Fibroblast of skin of scalp (primary cell): ENCODE results near the gene C22orf23.
"Not testable (repeated sequence)": the region's sequence is repeated elsewhere in the genome, so short reads cannot be mapped to it uniquely, and the experiment has no call there.

Experiments used
- DNase-seq: peaks from one replicate; pipeline ENCODE4 v3.0.0-alpha.2; 2013

C22orf23 gene

DNA sequence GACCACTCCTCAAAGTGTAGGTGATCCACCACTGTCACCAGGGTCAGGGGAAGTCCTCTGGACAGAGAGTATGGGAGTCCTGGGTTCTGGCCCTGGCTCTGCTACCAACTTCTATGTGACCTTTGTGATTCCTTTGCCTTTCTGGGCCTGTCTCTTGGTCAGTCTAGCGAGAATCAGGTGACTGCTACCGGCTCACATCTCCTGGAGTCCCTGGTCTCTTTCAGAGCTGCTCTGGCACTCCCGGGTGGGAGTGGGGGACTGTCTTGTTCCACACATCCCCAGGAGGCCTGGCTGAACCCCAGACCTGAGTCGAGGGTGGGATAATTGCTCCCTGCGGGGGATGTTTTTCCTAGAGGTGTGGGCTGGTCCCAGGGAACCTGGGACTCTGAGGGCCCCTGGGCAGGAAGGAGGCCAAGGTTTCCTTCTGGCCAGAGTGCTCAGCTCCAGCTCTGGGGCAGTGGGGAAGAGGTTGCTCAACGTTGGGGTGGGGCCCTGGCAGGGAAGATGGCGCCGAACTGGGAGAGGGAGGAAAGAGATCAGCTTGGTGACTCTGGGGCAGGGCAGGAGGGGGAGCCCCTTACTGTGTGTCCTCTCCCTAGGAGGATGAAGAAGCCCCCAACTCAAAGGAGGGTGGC, 28.9 kb upstream of the C22orf23 start:
- DNase-seq = no peak

DNA sequence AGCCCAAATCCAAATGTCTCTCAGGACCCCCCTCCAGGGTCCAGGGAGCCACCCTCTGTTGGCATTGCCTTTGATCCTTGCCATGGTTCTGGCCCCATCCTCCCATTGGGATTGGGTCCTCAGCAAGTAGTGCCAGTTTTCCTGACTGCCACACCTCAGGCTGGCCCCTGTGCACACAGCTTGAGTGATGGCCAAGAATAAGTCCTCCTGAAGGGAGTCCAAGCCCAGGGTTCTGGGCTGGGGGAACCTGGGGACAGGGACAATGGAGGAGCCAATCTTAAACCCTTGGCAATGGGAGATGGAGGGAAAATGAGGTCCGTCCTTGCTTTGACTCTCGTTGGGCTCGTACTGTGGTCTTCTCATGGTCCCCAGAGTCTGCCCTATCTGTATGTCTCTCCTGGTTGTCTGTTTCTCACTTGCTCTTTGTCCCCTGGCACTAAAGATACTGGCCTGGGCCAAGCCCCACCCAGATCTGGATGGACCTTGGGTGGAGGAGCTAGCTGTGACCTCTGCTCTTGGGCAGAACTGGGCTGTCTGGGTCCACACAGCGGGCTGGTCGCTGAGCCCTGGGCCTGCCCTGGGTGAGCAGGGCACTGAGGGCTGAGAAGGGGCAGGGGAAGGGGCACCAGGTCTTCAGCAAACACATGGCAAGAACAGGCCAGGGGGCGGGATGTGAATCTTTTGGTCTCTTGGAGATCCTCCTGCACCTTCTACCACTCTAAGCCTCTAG, 28.0 kb upstream of the C22orf23 start:
- no peak for DNase-seq

DNA sequence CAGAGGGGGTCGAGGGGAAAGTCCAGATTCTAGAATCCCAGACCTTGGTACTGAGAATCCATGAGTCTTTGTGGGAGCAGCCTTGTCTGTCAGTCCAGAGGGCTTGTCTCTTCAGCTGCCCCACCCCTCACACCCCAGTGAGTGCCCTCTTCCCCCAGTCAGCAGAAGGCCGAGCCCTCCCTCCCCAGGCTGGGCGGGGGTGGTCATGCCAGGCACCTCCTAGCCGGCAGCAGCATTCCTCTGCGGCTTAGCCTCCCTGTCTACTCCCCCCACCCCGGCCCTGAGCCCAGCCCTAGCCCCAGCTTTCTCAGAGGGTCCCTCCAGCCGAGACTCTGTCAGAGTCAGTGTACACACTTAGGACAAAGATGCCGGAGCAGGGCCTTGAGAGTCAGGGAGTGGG, 26.4 kb upstream of the C22orf23 start:
- DNase-seq = no peak

DNA sequence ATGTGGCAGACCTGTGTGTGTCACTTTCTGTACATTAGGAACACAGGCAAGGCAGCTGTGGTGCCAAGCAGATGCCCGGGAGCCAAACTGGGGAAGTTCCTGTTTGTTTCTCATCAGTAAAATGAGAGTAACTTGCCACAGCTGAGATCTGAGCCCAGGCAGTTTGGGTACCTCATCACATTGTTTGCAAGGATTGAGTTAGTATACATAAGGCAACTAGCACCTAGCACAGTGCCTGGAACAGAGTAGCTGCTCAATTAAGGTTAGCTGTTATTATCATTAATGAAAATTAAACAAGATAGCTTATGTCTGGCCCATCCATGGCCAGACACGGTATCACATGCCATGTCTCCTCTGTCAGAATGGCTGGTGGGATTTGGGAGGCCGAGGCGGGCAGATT, 23.1 kb upstream of the C22orf23 start:
- no peak for DNase-seq

DNA sequence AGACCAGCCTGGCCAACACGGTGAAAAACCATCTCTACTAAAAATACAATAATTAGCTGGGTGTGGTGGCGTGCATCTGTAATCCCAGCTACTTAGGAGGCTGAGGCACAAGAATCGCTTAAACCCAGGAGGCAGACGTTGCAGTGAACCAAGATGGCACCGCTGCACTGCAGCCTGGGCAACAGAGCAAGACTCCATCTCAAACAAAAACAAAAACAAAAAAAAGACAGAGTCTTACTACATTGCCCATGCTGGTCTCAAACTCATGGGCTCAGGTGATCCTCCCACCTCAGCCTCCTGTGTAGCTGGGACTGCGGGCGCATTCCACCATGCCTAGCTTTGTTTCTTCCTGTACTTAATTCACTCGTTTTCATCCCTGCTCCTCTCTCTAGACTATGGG, 22.6 kb upstream of the C22orf23 start:
- not testable (repeated sequence) for DNase-seq

DNA sequence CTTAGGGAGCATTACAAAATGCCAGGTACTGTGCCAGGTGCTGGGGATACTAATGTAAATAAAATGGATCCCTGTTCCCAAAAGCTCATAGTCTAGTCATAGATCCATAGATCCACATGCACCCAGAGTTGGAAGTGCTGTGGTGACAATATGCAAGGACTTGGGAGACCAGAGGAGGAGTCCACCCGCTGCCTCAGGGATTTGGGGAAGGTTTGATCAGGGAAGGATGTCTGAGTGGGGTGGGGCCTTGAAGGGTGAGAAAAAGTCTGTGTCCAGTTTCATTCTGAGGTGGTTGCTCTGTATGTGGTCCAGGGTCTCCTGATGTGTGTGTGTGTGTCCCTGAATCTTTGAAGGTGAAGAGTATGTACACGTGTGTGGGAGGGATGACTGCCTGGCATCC, 21.8 kb upstream of the C22orf23 start:
- DNase-seq = no peak

DNA sequence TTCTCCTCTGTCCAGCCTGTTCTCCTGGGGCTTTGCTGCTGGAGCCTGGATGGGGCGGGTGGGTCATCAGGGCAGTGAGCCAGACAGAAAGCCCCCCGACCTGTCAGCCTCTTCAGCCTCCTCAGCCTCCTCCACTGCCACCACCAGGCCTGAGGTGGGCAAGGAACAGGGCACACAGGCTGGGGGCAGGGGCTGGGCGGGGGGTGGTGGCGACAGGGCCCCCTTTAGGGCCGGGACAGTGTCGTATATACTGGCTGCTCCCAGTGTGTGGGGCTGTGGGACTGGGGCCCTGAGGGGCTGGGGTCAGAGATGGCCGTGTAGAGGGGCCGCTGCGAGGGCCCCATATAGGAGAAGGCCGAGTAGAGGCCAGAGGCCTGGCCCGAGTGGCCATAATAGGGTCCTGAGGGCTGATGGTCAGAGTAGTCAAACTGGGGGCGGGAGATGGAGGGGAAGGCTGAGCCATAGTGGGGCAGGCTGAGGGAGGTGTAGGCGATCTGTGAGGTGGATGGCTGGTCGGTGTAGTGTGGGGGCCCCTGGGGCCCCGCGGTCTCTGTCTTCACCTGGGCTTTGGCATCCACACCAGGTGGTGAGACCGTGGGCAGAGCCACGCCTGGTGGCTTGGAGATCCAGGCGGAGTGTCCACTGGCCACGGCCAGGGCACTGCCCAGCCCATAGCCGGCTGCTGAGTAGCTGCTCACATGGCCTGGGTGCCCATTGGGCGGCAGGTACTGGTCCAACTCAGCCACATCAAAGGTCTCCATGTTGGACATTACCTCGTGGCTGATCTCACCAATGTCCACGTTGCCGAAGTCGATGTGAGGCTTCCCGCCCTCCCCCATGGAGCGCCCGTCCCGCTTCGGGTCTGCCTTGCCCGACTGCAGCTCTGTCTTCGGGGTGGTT, 20.1 kb upstream of the C22orf23 start:
- no peak for DNase-seq

DNA sequence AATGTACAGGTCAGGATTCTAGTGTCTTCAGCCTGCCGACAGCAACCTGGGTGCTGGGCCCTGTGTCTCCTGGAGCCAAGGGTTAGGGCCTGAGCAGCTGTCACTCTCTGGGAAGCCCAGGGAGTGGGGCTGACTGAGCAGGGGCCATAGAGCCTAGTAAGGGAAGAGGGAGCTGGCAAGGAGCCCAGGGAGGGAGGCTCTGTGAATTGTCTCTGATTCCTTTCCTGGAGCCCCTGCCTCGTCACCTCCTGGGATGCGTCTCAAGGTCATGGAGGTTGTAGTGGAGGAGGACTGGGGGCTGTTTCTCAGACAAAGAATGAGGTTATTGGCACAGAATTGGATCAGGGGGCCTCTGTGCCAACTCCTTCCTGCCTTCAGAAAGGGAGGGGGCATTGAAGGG, 19.1 kb upstream of the C22orf23 start:
- DNase-seq = no peak

DNA sequence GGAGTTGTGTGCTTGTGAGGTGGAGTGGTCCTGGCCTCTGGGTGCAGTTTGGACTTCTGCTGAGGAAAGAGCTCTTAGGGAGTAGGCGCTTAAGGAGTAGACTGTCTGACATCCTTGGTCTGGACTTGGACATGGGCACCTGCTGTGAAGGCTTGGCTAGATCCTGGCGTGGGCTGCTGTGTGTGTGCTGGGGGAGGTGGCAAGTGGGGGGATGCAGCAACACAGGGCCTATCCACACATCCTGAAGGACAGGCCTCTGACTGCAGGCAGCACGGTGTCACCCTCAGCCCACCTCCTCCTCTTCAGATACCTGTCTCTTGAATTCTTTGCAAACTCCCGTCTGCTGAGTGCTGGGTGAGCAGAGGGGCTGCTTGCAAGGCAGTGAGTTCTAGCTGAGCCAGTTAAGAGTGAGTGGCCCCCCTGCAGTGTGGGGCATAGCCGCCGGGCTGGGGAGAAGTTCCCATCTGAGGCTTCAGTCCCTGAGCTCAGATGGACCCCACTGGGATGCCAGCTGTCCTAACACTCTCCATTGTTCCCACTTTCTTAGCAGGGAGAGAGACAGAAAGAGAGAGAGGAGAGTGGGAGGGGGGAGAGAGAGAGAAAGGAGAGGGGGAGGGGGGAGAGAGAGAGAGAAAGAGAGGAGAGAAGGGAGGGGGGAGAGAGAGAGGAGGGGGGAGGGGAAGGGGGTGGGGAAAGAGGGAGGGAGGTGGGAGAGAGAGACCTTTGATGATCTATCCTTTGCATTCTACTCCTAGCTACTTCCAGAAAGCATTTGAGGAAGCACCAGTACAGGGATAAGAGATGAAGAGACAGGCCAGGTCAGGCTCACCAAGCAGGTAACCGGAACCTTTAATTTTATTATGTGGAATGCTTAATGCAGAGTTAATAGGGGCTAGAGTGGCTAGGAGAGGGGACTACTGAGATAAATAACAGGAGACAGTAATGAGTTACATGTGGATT, 18.4 kb upstream of the C22orf23 start:
- no peak for DNase-seq

DNA sequence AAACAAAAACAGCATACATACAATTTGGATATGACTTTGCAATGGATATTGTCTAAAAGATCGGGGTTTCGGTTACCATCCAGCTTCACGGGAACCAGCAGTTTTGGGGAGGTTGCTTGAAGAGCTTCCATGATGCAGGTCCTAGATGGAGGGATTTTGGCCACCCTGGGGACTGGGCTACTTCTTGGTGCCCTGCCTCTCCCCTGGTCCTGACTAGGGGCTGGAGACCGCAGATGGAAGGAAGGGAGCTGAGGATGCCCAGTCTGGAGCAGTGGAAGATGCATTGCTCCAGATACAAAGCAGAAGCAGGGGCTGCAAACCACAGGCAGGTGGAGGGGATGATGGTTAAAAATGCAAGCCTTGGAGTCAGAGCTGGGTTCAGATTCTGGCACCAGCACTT, 17.5 kb upstream of the C22orf23 start:
- DNase-seq = no peak

DNA sequence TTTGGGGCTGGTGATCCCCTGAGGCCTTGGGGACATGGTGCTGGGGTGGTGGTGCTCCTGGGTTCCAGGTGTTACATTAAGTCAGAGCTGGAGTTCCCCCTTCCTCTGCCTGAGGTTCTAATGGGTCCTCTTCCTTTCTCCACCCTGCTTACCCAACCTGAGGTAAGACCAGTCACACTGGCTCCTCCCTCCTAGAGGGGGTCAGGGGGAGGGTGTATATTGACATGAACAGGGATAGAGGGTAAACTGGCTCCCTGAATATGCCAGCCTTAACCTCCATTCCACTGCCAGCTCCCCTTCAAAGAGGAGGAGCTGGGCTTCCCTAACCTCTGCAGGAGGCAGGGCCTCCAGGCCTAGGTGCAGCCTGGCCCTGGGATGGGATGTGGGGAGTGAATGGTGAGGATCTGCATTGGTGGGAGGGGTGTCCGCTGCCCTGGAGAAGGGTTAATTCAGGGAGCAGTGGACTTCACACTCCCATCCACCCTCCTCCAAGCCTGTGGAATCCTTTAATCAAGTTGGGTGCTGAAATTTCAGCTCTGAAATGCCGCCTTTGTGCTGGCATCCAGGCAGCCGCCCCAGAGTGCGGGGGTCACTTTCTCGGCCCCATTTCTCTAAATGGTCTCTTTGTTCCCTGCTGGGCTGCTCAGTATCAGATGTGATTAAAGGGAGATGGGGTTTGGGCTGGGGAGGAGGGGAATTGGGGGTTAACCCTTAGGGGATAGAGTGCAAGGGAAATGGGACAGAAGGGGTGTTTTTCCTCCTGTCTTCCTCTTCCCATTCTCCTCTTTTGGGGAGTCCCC, 15.3 kb upstream of the C22orf23 start:
- DNase-seq = no peak

DNA sequence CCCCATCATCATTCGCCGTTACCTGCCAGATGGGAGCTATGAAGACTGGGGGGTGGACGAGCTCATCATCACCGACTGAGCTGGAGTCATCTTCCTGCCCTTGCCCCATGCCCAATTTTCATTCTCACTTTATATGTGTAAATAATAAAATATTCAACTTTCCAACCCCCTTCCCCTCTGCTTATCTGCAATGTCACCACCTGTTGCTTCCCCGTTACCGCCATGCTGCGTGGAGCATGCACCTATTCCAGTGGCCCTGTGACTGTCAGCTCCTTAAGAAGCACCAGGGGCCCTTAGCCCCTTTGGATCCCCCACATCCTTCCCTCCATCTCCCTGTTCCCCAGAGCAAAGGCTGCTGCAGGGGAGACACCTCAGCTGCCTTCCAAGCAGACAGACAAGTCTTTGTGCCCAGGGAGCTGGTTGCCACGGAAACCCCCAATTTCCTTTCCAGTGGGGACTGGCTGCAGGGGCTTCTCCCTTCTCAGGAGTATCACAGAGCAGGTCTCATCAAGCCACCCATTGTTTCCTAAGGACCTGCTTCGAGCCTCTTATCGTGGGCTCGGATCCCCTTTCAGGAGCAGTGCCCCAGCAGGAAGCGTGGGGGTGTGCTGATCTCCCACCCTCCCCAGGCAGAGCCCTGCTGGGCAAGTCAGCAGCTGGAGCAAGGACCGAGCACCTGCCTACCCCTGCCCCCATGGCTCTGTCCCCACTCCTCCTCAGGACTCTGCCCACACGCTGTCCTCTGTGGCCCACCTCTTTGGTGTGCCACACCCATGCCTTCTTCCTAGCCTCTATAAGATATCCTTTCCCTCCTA, 14.4 kb upstream of the C22orf23 start:
- no peak for DNase-seq

DNA sequence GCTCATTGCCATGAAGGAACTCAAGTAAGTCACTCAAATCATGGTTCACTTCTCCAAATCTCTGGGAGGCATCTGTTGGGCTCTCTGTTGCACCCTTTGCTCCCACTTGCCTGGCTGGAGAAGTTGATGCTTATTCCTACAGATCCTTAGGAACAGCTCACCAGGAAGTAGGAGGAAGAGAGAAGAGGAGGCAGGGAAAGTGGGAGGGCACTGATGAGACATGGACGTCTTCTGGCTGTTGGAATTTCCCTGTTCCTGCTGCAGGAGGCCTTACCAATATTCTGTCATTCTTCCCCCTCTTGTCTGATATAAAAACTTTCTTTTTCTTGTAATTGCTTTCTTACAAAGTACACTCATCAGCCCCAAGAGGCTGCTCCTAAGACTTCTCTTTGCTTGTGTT, 13.7 kb upstream of the C22orf23 start:
- DNase-seq = no peak

DNA sequence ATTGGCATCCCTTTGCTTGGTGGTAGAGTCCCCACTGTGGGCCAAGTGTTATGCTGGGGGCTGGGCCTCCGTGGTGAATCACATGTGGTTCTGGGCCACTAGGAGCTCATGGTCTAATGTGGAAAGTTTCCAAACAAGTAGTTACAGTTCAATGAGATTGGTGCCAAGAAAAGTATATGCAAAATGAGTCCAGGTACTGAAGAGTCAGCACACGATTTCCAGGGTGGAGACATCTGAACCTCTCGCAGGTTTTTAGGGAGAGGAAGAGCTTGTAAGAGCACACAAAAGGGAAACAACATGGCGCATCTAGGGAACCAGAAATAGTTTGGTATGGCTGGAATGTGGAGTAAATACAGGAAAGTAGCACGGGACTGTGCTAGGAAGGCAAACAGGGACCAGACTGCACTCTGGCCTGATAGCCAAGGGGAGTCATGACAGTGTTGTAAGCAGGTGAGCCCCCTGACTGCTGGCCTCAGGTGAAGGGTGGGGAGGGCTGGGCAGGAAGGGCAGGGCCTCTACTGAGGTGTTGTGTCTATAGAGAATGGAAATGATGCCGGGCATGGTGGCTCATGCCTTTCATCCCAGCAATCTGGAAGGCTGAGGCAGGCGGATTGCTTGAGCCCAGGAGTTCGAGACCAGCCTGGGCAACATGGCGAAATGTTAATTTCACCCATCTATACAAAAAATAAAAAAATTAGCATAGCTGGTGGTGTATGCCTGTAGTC, 12.7 kb upstream of the C22orf23 start:
- DNase-seq = peak; percentile 28

DNA sequence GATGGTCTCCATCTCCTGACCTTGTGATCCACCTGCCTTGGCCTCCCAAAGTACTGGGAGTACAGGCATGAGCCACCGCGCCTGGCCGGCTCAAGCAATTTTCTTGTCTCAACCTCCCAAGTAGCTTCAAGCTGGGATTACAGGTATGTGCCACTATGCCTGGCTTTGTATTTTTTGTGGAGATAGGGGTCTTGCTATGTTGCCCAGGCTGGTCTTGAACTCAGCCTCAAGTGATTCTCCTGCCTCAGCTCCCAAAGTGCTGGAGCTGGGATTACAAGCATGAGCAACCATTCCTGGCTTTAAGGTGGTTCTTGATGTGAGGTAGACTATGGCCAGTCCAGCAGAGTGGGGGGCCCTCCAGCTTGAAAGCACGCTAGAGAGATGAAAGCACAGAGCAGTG, 7.7 kb upstream of the C22orf23 start:
- no peak for DNase-seq

DNA sequence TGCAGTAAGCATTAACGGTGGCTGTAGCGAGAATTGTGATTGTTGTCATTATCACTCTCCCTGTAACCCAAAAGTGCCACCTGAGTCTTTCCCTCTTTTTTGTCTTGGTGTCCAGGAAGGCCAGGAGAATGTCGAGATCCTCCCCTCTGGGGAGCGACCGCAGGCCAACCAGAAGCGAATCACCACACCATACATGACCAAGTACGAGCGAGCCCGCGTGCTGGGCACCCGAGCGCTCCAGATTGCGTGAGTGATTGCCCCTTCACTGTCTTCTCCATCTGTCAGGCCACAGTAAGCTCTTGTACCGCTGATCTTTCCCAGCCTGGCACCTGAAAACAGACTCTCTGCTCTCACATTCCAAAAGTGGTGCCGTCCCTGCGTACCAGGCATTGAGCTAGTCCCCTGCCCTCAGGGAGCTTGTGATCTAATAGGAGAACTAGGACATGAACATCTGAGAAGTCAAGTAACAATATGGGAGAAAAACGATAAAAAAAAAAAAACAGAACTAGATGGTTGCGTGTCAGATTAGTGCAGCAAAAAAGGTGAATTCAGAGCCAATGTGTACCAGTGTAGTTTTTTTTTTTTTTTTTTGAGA, 5.9 kb upstream of the C22orf23 start:
- no peak for DNase-seq

DNA sequence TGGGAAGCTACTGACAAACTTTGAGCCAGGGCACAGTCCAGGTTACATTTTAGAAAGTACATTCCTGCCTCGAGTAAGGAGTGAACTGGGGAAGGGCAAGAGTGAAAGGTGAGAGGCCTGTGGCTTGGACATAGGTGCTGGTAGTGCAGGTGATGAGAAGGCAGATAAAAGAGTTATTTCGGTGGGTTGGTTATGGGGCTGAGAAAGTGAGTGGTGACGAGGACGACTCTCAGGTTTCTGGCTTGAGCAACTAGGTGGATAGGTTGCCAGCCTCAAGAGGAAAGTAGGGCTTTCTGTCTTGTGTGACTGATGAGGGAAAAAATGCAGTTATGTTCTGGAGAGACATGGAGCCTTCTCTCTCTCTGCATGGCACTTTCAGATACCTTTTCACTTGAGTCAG, 3.8 kb upstream of the C22orf23 start:
- no peak for DNase-seq

DNA sequence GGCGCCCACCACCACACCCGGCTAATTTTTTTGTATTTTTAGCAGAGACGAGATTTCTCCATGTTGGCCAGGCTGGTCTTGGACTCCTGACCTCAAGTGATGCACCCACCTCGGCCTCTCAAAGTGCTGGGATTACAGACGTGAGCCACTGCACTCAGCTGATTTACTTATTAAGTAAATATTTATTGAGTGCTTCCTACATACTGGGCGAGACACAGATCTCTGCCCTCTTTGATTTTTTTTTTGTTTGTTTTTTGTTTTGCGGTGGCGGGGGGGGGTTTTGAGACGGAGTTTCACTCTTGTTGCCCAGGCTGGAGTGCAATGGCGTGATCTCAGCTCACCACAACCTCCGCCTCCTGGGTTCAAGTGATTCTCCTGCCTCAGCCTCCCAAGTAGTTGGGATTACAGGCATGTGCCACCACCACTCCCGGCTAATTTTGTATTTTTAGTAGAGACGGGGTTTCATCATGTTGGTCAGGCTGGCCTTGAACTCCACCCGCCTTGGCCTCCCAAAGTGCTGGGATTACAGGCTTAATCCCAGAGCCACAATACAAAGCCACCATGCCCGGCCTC, 2.5 kb upstream of the C22orf23 start:
- DNase-seq = not testable (repeated sequence)

DNA sequence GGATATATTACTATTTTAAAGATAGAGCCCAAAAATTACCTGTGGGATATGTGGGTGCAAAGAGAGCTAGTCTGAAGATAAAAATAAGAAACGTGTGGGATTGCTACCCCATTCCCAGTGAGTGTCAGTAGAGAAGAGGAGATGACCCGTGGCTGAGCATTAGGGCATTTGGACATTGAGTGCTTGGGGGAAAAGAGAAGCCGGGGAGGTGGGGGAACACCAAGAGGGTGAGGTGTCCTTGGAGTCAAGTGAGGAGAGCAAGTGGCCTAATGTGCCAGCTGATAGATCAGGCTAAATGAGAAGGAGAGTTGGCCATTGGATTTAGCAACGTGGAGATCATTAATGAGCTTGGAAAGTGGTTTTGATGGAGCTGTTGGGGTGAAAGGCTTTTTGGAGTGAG, 1.3 kb upstream of the C22orf23 start:
- no peak for DNase-seq
